GM20000 (cell line): Measurements from ENCODE around the gene ZNF608.

Experiments
- DNase-seq: peaks from one replicate; pipeline ENCODE4 v3.0.0; 2012; ENCODE audit warnings: low spot score
- CTCF ChIP-seq: IDR thresholded peaks from 2 replicates; pipeline ENCODE4 v1.5.1; 2012; ENCODE audit warnings: mild to moderate bottlenecking, control low read depth; ENCODE audit errors: extremely low read depth, missing control alignments

ZNF608 gene

GRCh38 chr5:124783794-124784193 lies 37.4 kb upstream of the ZNF608 start:
- no peak for TF ChIP-seq CTCF
- no peak for DNase-seq

DNA sequence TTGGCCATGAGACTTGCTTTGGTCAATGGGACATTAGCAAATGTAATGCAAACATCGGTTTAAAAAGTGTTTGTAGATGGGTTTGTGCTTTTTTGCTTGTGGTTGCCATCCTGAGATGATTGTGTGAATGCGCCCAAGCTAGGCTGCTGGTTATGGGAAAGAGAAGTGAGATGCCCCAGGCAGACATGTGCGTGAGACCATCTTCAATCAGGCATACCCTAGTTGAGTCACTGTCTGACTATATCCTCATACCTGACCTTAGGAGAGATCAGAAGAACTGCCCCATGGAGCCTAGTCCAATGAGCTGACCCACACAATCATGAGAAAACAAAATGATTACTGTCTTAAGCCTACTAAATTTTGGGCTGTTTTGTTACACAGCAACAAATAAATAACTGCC lies 36.8 kb upstream of the ZNF608 start:
- no peak for TF ChIP-seq CTCF

GRCh38 chr5:124782262-124782661 lies 35.8 kb upstream of the ZNF608 start:
- no peak for DNase-seq
- TF ChIP-seq CTCF: no peak

More for the DNA sequence above, 36.8 kb upstream of the ZNF608 start:
- DNase-seq: no peak

DNA sequence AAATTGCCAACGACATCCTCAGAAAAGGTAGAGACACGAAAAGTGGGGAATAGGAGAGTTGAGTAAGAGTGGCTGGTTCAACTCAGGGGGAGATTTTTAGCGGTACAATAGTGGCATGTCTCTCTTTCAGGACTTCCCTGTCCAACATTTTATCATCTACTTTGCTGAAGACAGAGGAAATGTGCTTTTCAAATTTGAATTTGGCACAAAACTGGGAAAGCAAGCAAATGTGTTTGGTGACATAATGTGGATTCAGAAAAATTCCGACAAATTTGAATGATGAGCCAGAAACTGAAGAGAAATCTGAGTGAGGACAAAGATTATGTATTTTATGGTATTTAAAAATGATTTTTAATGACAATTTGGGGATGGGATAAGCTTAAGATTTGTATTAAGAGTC lies 33.6 kb upstream of the ZNF608 start:
- DNase-seq: no peak
- no peak for TF ChIP-seq CTCF

DNA sequence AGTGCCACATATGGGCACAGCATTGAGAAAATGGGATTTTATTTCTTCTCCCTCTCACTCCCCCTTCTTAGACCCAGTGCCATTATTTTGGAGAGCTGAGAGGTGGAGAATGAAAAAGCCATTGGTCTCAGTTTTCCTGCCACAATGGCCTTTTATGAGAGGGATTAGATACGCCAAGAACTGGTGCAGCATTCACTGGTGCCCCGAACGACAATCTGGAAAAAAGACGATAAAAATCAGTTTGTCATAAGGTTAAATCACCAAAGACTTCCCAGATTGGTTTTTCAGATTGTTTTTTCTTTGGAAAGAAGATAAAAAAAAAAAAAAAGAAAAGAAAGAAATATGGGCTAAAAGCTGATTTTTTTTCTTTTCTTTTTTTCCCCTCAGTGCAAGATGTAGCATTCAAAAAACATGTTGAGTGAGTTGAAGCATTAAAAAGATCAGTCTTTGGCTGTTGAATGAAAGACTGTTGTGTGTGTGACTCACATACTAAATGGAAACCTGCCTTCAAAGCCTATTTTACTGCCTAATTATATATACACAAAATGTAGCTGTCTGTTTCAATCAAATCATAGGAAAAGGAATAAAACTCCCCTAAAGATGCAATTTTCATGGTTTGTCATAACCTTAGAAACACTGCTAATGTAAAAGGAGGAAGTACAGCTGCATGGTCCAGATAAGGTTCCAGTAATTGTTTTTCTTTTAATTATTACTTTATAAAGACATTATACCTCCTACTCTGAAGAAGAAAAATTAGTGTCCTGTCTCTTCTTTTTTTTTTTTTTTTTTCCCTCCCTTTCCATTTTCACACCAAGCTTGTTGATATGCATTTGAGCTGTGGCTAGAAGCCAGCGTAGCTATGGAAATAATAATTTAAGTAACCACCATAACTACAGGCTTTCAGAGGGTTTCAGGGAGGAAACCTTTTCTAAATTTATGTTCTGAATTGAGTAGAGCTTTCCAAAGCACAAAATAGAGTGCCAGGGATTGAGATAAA lies 27.2 kb upstream of the ZNF608 start:
- no peak for DNase-seq

GRCh38 chr5:124772457-124773200 lies 26.2 kb upstream of the ZNF608 start:
- no peak for TF ChIP-seq CTCF

More for the DNA sequence above, 27.2 kb upstream of the ZNF608 start:
- TF ChIP-seq CTCF: no peak

GRCh38 chr5:124771761-124772160 lies 25.3 kb upstream of the ZNF608 start:
- TF ChIP-seq CTCF: no peak
- no peak for DNase-seq

More at GRCh38 chr5:124772457-124773200, 26.2 kb upstream of the ZNF608 start:
- no peak for DNase-seq
